Stimulated activated naive CD8-positive, alpha-beta T cell treated with anti-CD3 and anti-CD28 coated beads, Interleukin-15, Interleukin-2, amounts not matched to agents 100 ng/mL and 50 ng/mL, for 24 hours (primary cell): ENCODE results near the gene MUC2.

Source experiments
- H3K27ac Mint-ChIP-seq: one replicate; pipeline ENCODE4 v1.8.0; 2021; ENCODE audit warnings: mild to moderate bottlenecking, mixed read lengths
- H3K27me3 Mint-ChIP-seq: one replicate; pipeline ENCODE4 v1.8.0; 2021; ENCODE audit warnings: mixed read lengths
- H3K36me3 Mint-ChIP-seq: one replicate; pipeline ENCODE4 v1.8.0; 2021; ENCODE audit warnings: low read depth, mixed read lengths
- H3K4me1 Mint-ChIP-seq: one replicate; pipeline ENCODE4 v1.8.0; 2021; ENCODE audit warnings: low read depth, mixed read lengths
- H3K4me3 Mint-ChIP-seq: one replicate; pipeline ENCODE4 v1.8.0; 2021; ENCODE audit warnings: mild to moderate bottlenecking, mixed read lengths
- H3K9me3 Mint-ChIP-seq: one replicate; pipeline ENCODE4 v1.8.0; 2021; ENCODE audit warnings: mixed read lengths

The MUC2 gene

GRCh38 chr11:1118755-1119603 is 44.3 kb downstream of the MUC2 start:
- H3K4me1 Mint-ChIP-seq, result no peaks in the 10 kb centered on the region
- no peaks in the 10 kb centered on the region for H3K36me3 Mint-ChIP-seq
- no peaks in the 10 kb centered on the region for H3K9me3 Mint-ChIP-seq
- no peaks in the 10 kb centered on the region for H3K27me3 Mint-ChIP-seq
- no peak overlapping the region for H3K4me3 Mint-ChIP-seq
- no peak overlapping the region for H3K27ac Mint-ChIP-seq

- H3K27me3 Mint-ChIP-seq, result peaks cover 4% of the 10 kb centered on the region
- H3K4me1 Mint-ChIP-seq, result no peaks in the 10 kb centered on the region
- no peak overlapping the region for H3K4me3 Mint-ChIP-seq
- no peak overlapping the region for H3K27ac Mint-ChIP-seq
- H3K36me3 Mint-ChIP-seq, result no peaks in the 10 kb centered on the region
- H3K9me3 Mint-ChIP-seq, result peaks cover 7% of the 10 kb centered on the region
These were observed 45.0 kb downstream of the MUC2 start for GRCh38 chr11:1119604-1120146.

GRCh38 chr11:1120532-1121330 is 46.1 kb downstream of the MUC2 start:
- H3K36me3 Mint-ChIP-seq, result no peaks in the 10 kb centered on the region
- no peaks in the 10 kb centered on the region for H3K4me1 Mint-ChIP-seq
- H3K27ac Mint-ChIP-seq, result no peak overlapping the region
- H3K4me3 Mint-ChIP-seq, result no peak overlapping the region
- peaks cover 4% of the 10 kb centered on the region for H3K27me3 Mint-ChIP-seq
- H3K9me3 Mint-ChIP-seq, result peaks cover 9% of the 10 kb centered on the region

GRCh38 chr11:1121331-1121812 is 46.7 kb downstream of the MUC2 start:
- Mint-ChIP-seq H3K9me3 (peaks cover 9% of the 10 kb centered on the region), H3K4me1 (no peaks in the 10 kb centered on the region), H3K4me3 (no peak overlapping the region), H3K27ac (no peak overlapping the region), H3K27me3 (peaks cover 4% of the 10 kb centered on the region), H3K36me3 (no peaks in the 10 kb centered on the region)

- Mint-ChIP-seq H3K4me3 (no peak overlapping the region), H3K4me1 (no peaks in the 10 kb centered on the region), H3K9me3 (peaks cover 9% of the 10 kb centered on the region), H3K36me3 (no peaks in the 10 kb centered on the region), H3K27ac (no peak overlapping the region), H3K27me3 (peaks cover 4% of the 10 kb centered on the region)
These were observed 47.4 kb downstream of the MUC2 start for GRCh38 chr11:1121813-1122663.

GRCh38 chr11:1122664-1123002 is 48.0 kb downstream of the MUC2 start:
- H3K36me3 Mint-ChIP-seq, result no peaks in the 10 kb centered on the region
- H3K4me3 Mint-ChIP-seq, result no peak overlapping the region
- no peak overlapping the region for H3K27ac Mint-ChIP-seq
- peaks cover 4% of the 10 kb centered on the region for H3K27me3 Mint-ChIP-seq
- H3K4me1 Mint-ChIP-seq, result no peaks in the 10 kb centered on the region
- peaks cover 9% of the 10 kb centered on the region for H3K9me3 Mint-ChIP-seq

- no peaks in the 10 kb centered on the region for H3K36me3 Mint-ChIP-seq
These were observed 49.3 kb downstream of the MUC2 start for GRCh38 chr11:1123970-1124369.

More at GRCh38 chr11:1123970-1124369, 49.3 kb downstream of the MUC2 start:
- H3K4me1 Mint-ChIP-seq, result no peaks in the 10 kb centered on the region
- H3K9me3 Mint-ChIP-seq, result peaks cover 9% of the 10 kb centered on the region
- no peak overlapping the region for H3K4me3 Mint-ChIP-seq
- H3K27ac Mint-ChIP-seq, result no peak overlapping the region
- H3K27me3 Mint-ChIP-seq, result peaks cover 4% of the 10 kb centered on the region
